HepG2 (cell line): Measurements from ENCODE around the gene MICB. TPM values are rescaled to one million over a fixed set of nuclear protein-coding genes. Genes with fewer than 3 reads are reported as not detected.

Experiments used
- BRD4 ChIP-seq: sonication (generic); formaldehyde crosslinking; IDR thresholded peaks from 2 replicates; pipeline ENCODE4 v1.4.0; 2020; ENCODE audit warnings: missing genetic modification reagents
- DMAP1 ChIP-seq: IDR thresholded peaks from 2 replicates; pipeline ENCODE4 v1.6.1; 2016
- FOXP1 ChIP-seq, 2 experiments: fragments of 450-650 bp in 1 of 2; IDR thresholded peaks; 2 replicates each; pipeline ENCODE4 v1.6.1; 2017 to 2018; ENCODE audit warnings: antibody characterized with exemption in 1 of 2
- HDAC1 ChIP-seq: sonication (generic); formaldehyde crosslinking; IDR thresholded peaks from 2 replicates; pipeline ENCODE4 v1.5.1; 2020; ENCODE audit warnings: mild to moderate bottlenecking, missing genetic modification reagents
- HNF4G ChIP-seq, 2 experiments: sonication (generic) in 1 of 2; formaldehyde crosslinking in 1 of 2; IDR thresholded peaks; 2 replicates each; pipeline versions ENCODE4 v1.4.0 to v1.6.1; 2011 to 2020; ENCODE audit warnings: borderline replicate concordance in 2 of 2, low read depth in 2 of 2, mild to moderate bottlenecking in 2 of 2, low read length in 1 of 2, missing genetic modification reagents in 1 of 2, moderate library complexity in 1 of 2
- HNRNPK ChIP-seq: fragments of 200-400 bp; formaldehyde crosslinking; IDR thresholded peaks from 2 replicates; pipeline ENCODE4 v1.6.1; 2018; ENCODE audit warnings: low read length, low read depth, moderate library complexity, mild to moderate bottlenecking; ENCODE audit not compliant: poor library complexity, severe bottlenecking
- JUND ChIP-seq: sonication (generic); formaldehyde crosslinking; IDR thresholded peaks from 2 replicates; pipeline ENCODE4 v1.8.0; 2022; ENCODE audit warnings: mild to moderate bottlenecking, missing genetic modification reagents
- KMT2B ChIP-seq: IDR thresholded peaks from 2 replicates; pipeline ENCODE4 v1.6.1; 2016; ENCODE audit warnings: missing genetic modification reagents, missing compliant biosample characterization
- PAWR ChIP-seq: sonication (generic); formaldehyde crosslinking; IDR thresholded peaks from 2 replicates; pipeline ENCODE4 v1.4.0; 2020; ENCODE audit warnings: missing genetic modification reagents, mild to moderate bottlenecking, borderline replicate concordance
- SRSF1 ChIP-seq: fragments of 200-400 bp; formaldehyde crosslinking; optimal IDR thresholded peaks from 2 replicates; pipeline ENCODE3; 2017; ENCODE audit warnings: mild to moderate bottlenecking, low read depth, low read length, moderate library complexity
- THAP11 ChIP-seq: IDR thresholded peaks from 2 replicates; pipeline ENCODE4 v1.6.1; 2016; ENCODE audit warnings: missing biosample characterization, missing genetic modification reagents
- TOE1 ChIP-seq: sonication (generic); formaldehyde crosslinking; IDR thresholded peaks from 2 replicates; pipeline ENCODE4 v1.4.0; 2020; ENCODE audit warnings: mild to moderate bottlenecking, missing genetic modification reagents
- ZBTB2 ChIP-seq: sonication (generic); formaldehyde crosslinking; IDR thresholded peaks from 2 replicates; pipeline ENCODE4 v1.8.0; 2022; ENCODE audit warnings: low read depth, missing genetic modification reagents
- ZHX1 ChIP-seq: sonication (generic); formaldehyde crosslinking; IDR thresholded peaks from 2 replicates; pipeline ENCODE4 v1.8.1; 2022; ENCODE audit warnings: low read depth, mild to moderate bottlenecking, missing genetic modification reagents
- ZNF44 ChIP-seq: sonication (generic); formaldehyde crosslinking; IDR thresholded peaks from 2 replicates; pipeline ENCODE4 v1.5.1; 2020; ENCODE audit warnings: mild to moderate bottlenecking, missing genetic modification reagents
- ZNF441 ChIP-seq: sonication (generic); formaldehyde crosslinking; IDR thresholded peaks from 2 replicates; pipeline ENCODE4 v1.7.0; 2021; ENCODE audit warnings: missing genetic modification reagents, borderline replicate concordance
- ZNF451 ChIP-seq: sonication (generic); formaldehyde crosslinking; IDR thresholded peaks from 2 replicates; pipeline ENCODE4 v1.5.0; 2020; ENCODE audit warnings: mild to moderate bottlenecking, missing genetic modification reagents
- ZNF574 ChIP-seq: sonication (generic); formaldehyde crosslinking; IDR thresholded peaks from 2 replicates; pipeline ENCODE4 v1.4.0; 2020; ENCODE audit warnings: missing genetic modification reagents
- ZNF746 ChIP-seq: sonication (generic); formaldehyde crosslinking; IDR thresholded peaks from 2 replicates; pipeline ENCODE4 v1.8.0; 2022; ENCODE audit warnings: mild to moderate bottlenecking, missing genetic modification reagents
- ZSCAN12 ChIP-seq: sonication (generic); formaldehyde crosslinking; IDR thresholded peaks from 2 replicates; pipeline ENCODE4 v1.9.0; 2021; ENCODE audit warnings: mild to moderate bottlenecking, missing genetic modification reagents
- polyA plus RNA-seq, 8 experiments: library from polyadenylated mRNA; depleted of rRNA in 3 of 8; stranded (reverse) in 7 of 8; unstranded in 1 of 8; fragments of >200 nt; fragmentation: Illumina TruSeq in 4 of 8; extraction: Trizol in 4 of 8; gene quantifications; 2 replicates each; pipeline versions ENCODE4 v1.2.1 to v1.2.3, GENCODE V29; 2011 to 2016; ENCODE audit warnings: low read depth in 4 of 8, missing spikeins in 1 of 8, mixed read lengths in 1 of 8; ENCODE audit not compliant: insufficient read depth in 1 of 8
- total RNA-seq, 5 experiments: library from RNA; depleted of rRNA; stranded (reverse); fragments of >200 nt; fragmentation: Illumina TruSeq; extraction: Trizol; gene quantifications; 2 replicates each; pipeline ENCODE4 v1.2.3, GENCODE V29; 2016; ENCODE audit warnings: low read depth in 1 of 5
- TF ChIP-seq, protein P1 (sequence below): sonication (generic); formaldehyde crosslinking; IDR thresholded peaks from 2 replicates; pipeline ENCODE4 v1.5.1; 2020; ENCODE audit warnings: missing genetic modification reagents, mild to moderate bottlenecking, borderline replicate concordance

The MICB gene
- total and polyA plus RNA-seq, 2 of the 13 experiments (the other 11 are each of a cell fraction or from before 2014, with no cell fraction given) = 12.5 to 12.8 TPM

- no peak for TF ChIP-seq FOXP1 (IDR thresholded peaks at IDR 0.05)
- TF ChIP-seq FOXP1 (CRISPR knock-in tag; IDR thresholded peaks at IDR 0.05) = no peak
- no peak for TF ChIP-seq ZHX1 (CRISPR knock-in tag)
- no peak for TF ChIP-seq ZNF574 (CRISPR knock-in tag)
- 0 out of 2 replicates have a peak, but pooled peaks have one; percentile 59 for TF ChIP-seq ZSCAN12 (CRISPR knock-in tag)
- no peak for TF ChIP-seq SRSF1
- TF ChIP-seq ZNF44 (CRISPR knock-in tag) = no peak
- no peak for TF ChIP-seq KMT2B
- TF ChIP-seq JUND (CRISPR knock-in tag) = 0 out of 2 replicates have a peak, but pooled peaks have one; percentile 6
- TF ChIP-seq ZNF451 = no peak
- no peak for TF ChIP-seq DMAP1 (CRISPR knock-in tag)
- TF ChIP-seq TOE1 (CRISPR knock-in tag) = no peak
- TF ChIP-seq, protein P1, sequence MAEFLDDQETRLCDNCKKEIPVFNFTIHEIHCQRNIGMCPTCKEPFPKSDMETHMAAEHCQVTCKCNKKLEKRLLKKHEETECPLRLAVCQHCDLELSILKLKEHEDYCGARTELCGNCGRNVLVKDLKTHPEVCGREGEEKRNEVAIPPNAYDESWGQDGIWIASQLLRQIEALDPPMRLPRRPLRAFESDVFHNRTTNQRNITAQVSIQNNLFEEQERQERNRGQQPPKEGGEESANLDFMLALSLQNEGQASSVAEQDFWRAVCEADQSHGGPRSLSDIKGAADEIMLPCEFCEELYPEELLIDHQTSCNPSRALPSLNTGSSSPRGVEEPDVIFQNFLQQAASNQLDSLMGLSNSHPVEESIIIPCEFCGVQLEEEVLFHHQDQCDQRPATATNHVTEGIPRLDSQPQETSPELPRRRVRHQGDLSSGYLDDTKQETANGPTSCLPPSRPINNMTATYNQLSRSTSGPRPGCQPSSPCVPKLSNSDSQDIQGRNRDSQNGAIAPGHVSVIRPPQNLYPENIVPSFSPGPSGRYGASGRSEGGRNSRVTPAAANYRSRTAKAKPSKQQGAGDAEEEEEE (CRISPR knock-in tag) = no peak
- TF ChIP-seq HNRNPK = peak; percentile 5
- TF ChIP-seq ZNF441 = 0 out of 2 replicates have a peak, but pooled peaks have one; percentile 5
- no peak for TF ChIP-seq HNF4G (IDR thresholded peaks at IDR 0.05; ENCODE audit: borderline replicate concordance, low read depth, low read length)
- no peak for TF ChIP-seq HNF4G (CRISPR knock-in tag; IDR thresholded peaks at IDR 0.05; ENCODE audit: borderline replicate concordance, low read depth)
- TF ChIP-seq ZBTB2 = no peak
- peak; percentile 35 for TF ChIP-seq THAP11
- TF ChIP-seq BRD4 (CRISPR knock-in tag) = no peak
- TF ChIP-seq PAWR (CRISPR knock-in tag) = no peak
- no peak for TF ChIP-seq ZNF746 (CRISPR knock-in tag)
- no peak for TF ChIP-seq HDAC1 (CRISPR knock-in tag)
Measured at GRCh38 chr6:31529329-31530150, 31.6 kb downstream of the MICB start (continued).
